Measurements from ENCODE around the gene CEMIP. TPM values are rescaled to one million over a fixed set of nuclear protein-coding genes. Genes with fewer than 3 reads are reported as not detected.

Gene CEMIP
- total and polyA plus RNA-seq, 2 of the 4 experiments (the other 2 are of a cell fraction), result 63.8 to 78.0 TPM

DNA sequence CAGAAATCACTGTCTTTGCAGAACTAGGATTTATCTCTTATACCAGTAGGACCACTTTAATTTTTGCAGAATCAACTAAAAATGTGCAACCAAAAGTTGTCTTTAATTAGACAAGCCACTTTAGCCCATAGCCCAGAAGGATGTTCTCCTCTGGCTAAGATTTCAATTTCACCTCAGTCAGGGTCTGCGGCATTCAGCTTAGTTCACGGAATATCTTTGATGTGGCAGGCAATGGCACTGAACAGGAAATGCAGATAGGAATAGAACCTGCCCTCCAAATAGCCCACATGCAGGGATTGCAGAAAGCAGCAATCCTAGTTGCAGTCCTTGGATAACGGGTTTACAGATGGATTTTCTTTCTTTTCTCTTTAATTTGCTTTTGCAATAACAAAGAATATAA lies 109.7 kb downstream of the CEMIP start:
- no peak overlapping the region for H2BK20ac ChIP-seq (ENCODE audit: low read depth, low read length)
- H3K4me3 ChIP-seq (ENCODE audit: insufficient read depth, low read depth, low read length), result no peak overlapping the region
- H2BK15ac ChIP-seq (ENCODE audit: low read depth, low read length), result no peak overlapping the region
- BruUV-seq (replicated peaks), result no TSS peak
- H3K18ac ChIP-seq (ENCODE audit: low read depth, low read length), result no peak overlapping the region
- no peak overlapping the region for H3K27ac ChIP-seq (ENCODE audit: insufficient read depth, low read length)
- H3K27me3 ChIP-seq (ENCODE audit: control insufficient read depth, insufficient read depth, low read length), result no peaks in the 10 kb centered on the region
- peaks cover 19% of the 10 kb centered on the region; the same call in 1 of the 2 replicates for H4K20me1 ChIP-seq (ENCODE audit: insufficient read depth, low read length)
- H3K9me1 ChIP-seq (ENCODE audit: insufficient read depth, low read length), result peaks cover 11% of the 10 kb centered on the region
- no peak overlapping the region for H2BK120ac ChIP-seq (ENCODE audit: low read depth, low read length)
- H3K23ac ChIP-seq (ENCODE audit: low read depth, low read length), result no peak overlapping the region
- no peak overlapping the region for H4K8ac ChIP-seq (ENCODE audit: low read depth in 2 of 2, low read length in 2 of 2)
- H2AK9ac ChIP-seq (replicated peaks; ENCODE audit: low read depth, low read length, poor library complexity), result no peak overlapping the region
- H3K4me2 ChIP-seq (ENCODE audit: low read depth, low read length), result no peak overlapping the region
- TF ChIP-seq RCOR1 (IDR thresholded peaks at IDR 0.05; ENCODE audit: insufficient replicate concordance, low read length), result no peak
- TF ChIP-seq, protein P1, sequence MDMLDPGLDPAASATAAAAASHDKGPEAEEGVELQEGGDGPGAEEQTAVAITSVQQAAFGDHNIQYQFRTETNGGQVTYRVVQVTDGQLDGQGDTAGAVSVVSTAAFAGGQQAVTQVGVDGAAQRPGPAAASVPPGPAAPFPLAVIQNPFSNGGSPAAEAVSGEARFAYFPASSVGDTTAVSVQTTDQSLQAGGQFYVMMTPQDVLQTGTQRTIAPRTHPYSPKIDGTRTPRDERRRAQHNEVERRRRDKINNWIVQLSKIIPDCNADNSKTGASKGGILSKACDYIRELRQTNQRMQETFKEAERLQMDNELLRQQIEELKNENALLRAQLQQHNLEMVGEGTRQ (IDR thresholded peaks at IDR 0.05; ENCODE audit: low read depth, low read length), result no peak
- TF ChIP-seq FOS (IDR thresholded peaks at IDR 0.05; ENCODE audit: low read depth, low read length), result no peak
- TF ChIP-seq, protein P2, sequence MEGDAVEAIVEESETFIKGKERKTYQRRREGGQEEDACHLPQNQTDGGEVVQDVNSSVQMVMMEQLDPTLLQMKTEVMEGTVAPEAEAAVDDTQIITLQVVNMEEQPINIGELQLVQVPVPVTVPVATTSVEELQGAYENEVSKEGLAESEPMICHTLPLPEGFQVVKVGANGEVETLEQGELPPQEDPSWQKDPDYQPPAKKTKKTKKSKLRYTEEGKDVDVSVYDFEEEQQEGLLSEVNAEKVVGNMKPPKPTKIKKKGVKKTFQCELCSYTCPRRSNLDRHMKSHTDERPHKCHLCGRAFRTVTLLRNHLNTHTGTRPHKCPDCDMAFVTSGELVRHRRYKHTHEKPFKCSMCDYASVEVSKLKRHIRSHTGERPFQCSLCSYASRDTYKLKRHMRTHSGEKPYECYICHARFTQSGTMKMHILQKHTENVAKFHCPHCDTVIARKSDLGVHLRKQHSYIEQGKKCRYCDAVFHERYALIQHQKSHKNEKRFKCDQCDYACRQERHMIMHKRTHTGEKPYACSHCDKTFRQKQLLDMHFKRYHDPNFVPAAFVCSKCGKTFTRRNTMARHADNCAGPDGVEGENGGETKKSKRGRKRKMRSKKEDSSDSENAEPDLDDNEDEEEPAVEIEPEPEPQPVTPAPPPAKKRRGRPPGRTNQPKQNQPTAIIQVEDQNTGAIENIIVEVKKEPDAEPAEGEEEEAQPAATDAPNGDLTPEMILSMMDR (conservative IDR thresholded peaks at IDR 0.05; ENCODE audit: low read depth, low read length), result no peak
- TF ChIP-seq MAZ (IDR thresholded peaks at IDR 0.05; ENCODE audit: borderline replicate concordance, low read depth, low read length), result no peak
- TF ChIP-seq, protein P3, sequence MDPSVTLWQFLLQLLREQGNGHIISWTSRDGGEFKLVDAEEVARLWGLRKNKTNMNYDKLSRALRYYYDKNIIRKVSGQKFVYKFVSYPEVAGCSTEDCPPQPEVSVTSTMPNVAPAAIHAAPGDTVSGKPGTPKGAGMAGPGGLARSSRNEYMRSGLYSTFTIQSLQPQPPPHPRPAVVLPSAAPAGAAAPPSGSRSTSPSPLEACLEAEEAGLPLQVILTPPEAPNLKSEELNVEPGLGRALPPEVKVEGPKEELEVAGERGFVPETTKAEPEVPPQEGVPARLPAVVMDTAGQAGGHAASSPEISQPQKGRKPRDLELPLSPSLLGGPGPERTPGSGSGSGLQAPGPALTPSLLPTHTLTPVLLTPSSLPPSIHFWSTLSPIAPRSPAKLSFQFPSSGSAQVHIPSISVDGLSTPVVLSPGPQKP (IDR thresholded peaks at IDR 0.05; ENCODE audit: borderline replicate concordance, low read depth, low read length), result no peak
- TF ChIP-seq BHLHE40 (IDR thresholded peaks at IDR 0.05; ENCODE audit: low read depth, low read length), result no peak
- no peak for TF ChIP-seq POLR2A (IDR thresholded peaks at IDR 0.05; ENCODE audit: low read depth, low read length)
- no peak for TF ChIP-seq RAD21 (IDR thresholded peaks at IDR 0.05; ENCODE audit: low read length)
- no peak for TF ChIP-seq RFX5 (IDR thresholded peaks at IDR 0.05; ENCODE audit: low read depth, low read length)
- no peak for TF ChIP-seq MXI1 (IDR thresholded peaks at IDR 0.05; ENCODE audit: borderline replicate concordance, low read depth, low read length)
- no peak for TF ChIP-seq CEBPB (IDR thresholded peaks at IDR 0.05; ENCODE audit: low read depth, low read length)
- no peak for TF ChIP-seq NFE2L2 (IDR thresholded peaks at IDR 0.05; ENCODE audit: low read depth, low read length)
- intact Hi-C loops (cut with micrococcal nuclease), result no loop called here
- H3K36me3 ChIP-seq (ENCODE audit: control insufficient read depth, insufficient read depth, low read length), result peaks cover 86% of the 10 kb centered on the region
- DNase-seq (no peak), ATAC-seq (ENCODE audit: low read depth) (no peak)
- no peak overlapping the region for H4K5ac ChIP-seq (ENCODE audit: low read depth, low read length)
- H2BK5ac ChIP-seq (ENCODE audit: low read depth, low read length, poor library complexity, severe bottlenecking), result no peak overlapping the region
- H3K14ac ChIP-seq (replicated peaks; ENCODE audit: low read depth, low read length), result no peak overlapping the region
- no peaks in the 10 kb centered on the region for H3K9me3 ChIP-seq (ENCODE audit: control insufficient read depth, insufficient read depth, low read length)
- WGBS, 2 experiments (ENCODE audit: extremely low coverage in 2 of 2, insufficient read length in 1 of 2), result no CpG with 5 or more reads among the region's 3 CpGs
- H3K79me1 ChIP-seq (ENCODE audit: low read depth in 1 of 2, low read length in 2 of 2), result no peaks in the 10 kb centered on the region
- dilution Hi-C loops (cut with HindIII; ENCODE audit: low sequenced_read_pairs, unreplicated experiment), result no loop called here
- in situ Hi-C loops (cut with MboI; ENCODE audit: low sequenced_read_pairs), result no loop called here
- no peak overlapping the region for H3K9ac ChIP-seq (ENCODE audit: low read depth, low read length)
- H3K4ac ChIP-seq (ENCODE audit: low read depth, low read length), result no peak overlapping the region
- CTCF ChIA-PET, result no interaction called here
- H3K56ac ChIP-seq (ENCODE audit: extremely low read depth, insufficient read depth, low read length), result no peak overlapping the region
- POLR2A ChIA-PET (ENCODE audit: unreplicated experiment), result no interaction called here
- peaks cover 5% of the 10 kb centered on the region for H3K4me1 ChIP-seq (ENCODE audit: control insufficient read depth, insufficient read depth, low read length)
- H2AFZ ChIP-seq (replicated peaks; ENCODE audit: low read length, poor library complexity), result no peak overlapping the region
- no peak overlapping the region for H4K91ac ChIP-seq (ENCODE audit: insufficient read depth, low read depth, low read length)
- H2AK5ac ChIP-seq (ENCODE audit: low read depth, low read length), result no peak overlapping the region

All from IMR-90 (cell line).